Ishikawa (cell line): Measurements from ENCODE around the gene SAT1.

ENCODE experiments used
- CEBPB ChIP-seq: IDR thresholded peaks from 2 replicates; pipeline ENCODE4 v1.6.1; 2012
- CREB1 ChIP-seq: IDR thresholded peaks from 2 replicates; pipeline ENCODE4 v1.6.1; 2012; ENCODE audit warnings: low read depth
- EGR1 ChIP-seq: IDR thresholded peaks from 2 replicates; pipeline ENCODE4 v1.6.1; 2012
- EP300 ChIP-seq: IDR thresholded peaks from 2 replicates; pipeline ENCODE4 v1.6.1; 2012; ENCODE audit warnings: borderline replicate concordance
- FOXM1 ChIP-seq: IDR thresholded peaks from 2 replicates; pipeline ENCODE4 v1.6.1; 2012; ENCODE audit warnings: low read depth, borderline replicate concordance
- RAD21 ChIP-seq: IDR thresholded peaks from 2 replicates; pipeline ENCODE4 v1.6.1; 2012; ENCODE audit warnings: low read depth
- TAF1 ChIP-seq: IDR thresholded peaks from 2 replicates; pipeline ENCODE4 v1.6.1; 2012; ENCODE audit warnings: low read depth, mild to moderate bottlenecking
- TCF12 ChIP-seq: IDR thresholded peaks from 2 replicates; pipeline ENCODE4 v1.6.1; 2012; ENCODE audit warnings: low read depth
- YY1 ChIP-seq: IDR thresholded peaks from 2 replicates; pipeline ENCODE4 v1.6.1; 2012; ENCODE audit warnings: low read depth
- ZBTB7A ChIP-seq: IDR thresholded peaks from 2 replicates; pipeline ENCODE4 v1.6.1; 2012; ENCODE audit warnings: low read depth
- TF ChIP-seq, protein P1 (sequence below): IDR thresholded peaks from 2 replicates; pipeline ENCODE4 v1.6.1; 2012
- TF ChIP-seq, protein P2 (sequence below): IDR thresholded peaks from 2 replicates; pipeline ENCODE4 v1.6.1; 2012; ENCODE audit warnings: low read depth, mild to moderate bottlenecking

DNA sequence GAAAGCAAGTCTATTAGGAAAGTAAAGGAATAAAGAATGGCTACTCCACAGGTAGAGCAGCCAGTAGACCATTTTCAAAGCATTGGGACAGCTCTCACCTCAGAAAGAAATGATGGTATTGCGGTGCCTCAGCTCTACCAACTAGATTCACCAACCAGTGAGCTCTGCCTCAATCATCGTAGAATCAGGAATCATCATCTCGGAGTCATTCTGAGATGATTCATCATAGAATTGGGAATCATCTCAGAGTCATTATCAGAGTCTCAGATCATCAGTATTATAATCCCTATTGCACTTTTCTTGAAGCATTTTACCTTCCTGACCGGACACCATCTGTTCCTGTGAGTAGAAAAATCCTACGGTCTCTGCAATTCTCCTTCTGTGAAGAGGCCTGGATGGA lies 17.5 kb upstream of the SAT1 start:
- TF ChIP-seq CREB1, result no peak
- TF ChIP-seq RAD21, result no peak
- no peak for TF ChIP-seq EP300
- no peak for TF ChIP-seq TAF1
- TF ChIP-seq YY1, result no peak
- TF ChIP-seq FOXM1, result no peak
- TF ChIP-seq ZBTB7A, result no peak
- no peak for TF ChIP-seq CEBPB
- TF ChIP-seq, protein P1, sequence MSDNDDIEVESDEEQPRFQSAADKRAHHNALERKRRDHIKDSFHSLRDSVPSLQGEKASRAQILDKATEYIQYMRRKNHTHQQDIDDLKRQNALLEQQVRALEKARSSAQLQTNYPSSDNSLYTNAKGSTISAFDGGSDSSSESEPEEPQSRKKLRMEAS, result no peak
- TF ChIP-seq, protein P2, sequence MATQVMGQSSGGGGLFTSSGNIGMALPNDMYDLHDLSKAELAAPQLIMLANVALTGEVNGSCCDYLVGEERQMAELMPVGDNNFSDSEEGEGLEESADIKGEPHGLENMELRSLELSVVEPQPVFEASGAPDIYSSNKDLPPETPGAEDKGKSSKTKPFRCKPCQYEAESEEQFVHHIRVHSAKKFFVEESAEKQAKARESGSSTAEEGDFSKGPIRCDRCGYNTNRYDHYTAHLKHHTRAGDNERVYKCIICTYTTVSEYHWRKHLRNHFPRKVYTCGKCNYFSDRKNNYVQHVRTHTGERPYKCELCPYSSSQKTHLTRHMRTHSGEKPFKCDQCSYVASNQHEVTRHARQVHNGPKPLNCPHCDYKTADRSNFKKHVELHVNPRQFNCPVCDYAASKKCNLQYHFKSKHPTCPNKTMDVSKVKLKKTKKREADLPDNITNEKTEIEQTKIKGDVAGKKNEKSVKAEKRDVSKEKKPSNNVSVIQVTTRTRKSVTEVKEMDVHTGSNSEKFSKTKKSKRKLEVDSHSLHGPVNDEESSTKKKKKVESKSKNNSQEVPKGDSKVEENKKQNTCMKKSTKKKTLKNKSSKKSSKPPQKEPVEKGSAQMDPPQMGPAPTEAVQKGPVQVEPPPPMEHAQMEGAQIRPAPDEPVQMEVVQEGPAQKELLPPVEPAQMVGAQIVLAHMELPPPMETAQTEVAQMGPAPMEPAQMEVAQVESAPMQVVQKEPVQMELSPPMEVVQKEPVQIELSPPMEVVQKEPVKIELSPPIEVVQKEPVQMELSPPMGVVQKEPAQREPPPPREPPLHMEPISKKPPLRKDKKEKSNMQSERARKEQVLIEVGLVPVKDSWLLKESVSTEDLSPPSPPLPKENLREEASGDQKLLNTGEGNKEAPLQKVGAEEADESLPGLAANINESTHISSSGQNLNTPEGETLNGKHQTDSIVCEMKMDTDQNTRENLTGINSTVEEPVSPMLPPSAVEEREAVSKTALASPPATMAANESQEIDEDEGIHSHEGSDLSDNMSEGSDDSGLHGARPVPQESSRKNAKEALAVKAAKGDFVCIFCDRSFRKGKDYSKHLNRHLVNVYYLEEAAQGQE, result no peak
- no peak for TF ChIP-seq TCF12
- no peak for TF ChIP-seq EGR1
